ENCODE data around the gene EYS.
"Not testable (repeated sequence)": the region's sequence is repeated elsewhere in the genome, so short reads cannot be mapped to it uniquely, and the experiment has no call there.

The EYS gene

GRCh38 chr6:63745784-63746183 is 1961.2 kb downstream of the EYS start:
- no peak for DNase-seq

GRCh38 chr6:63744810-63745209 is 1962.2 kb downstream of the EYS start:
- no peak for DNase-seq

GRCh38 chr6:63743691-63744090 is 1963.3 kb downstream of the EYS start:
- no peak for DNase-seq

- DNase-seq = no peak
These were observed 1965.0 kb downstream of the EYS start for GRCh38 chr6:63742060-63742459.

GRCh38 chr6:63740709-63741108 is 1966.3 kb downstream of the EYS start:
- DNase-seq = no peak

GRCh38 chr6:63739094-63739687 is 1967.8 kb downstream of the EYS start:
- DNase-seq = no peak

- DNase-seq = not testable (repeated sequence)
These were observed 1968.8 kb downstream of the EYS start for GRCh38 chr6:63738190-63738589.

- DNase-seq = no peak
These were observed 1972.1 kb downstream of the EYS start for GRCh38 chr6:63734923-63735322.

- DNase-seq = no peak
These were observed 1974.7 kb downstream of the EYS start for GRCh38 chr6:63732336-63732735.

- no peak for DNase-seq
These were observed 1975.1 kb downstream of the EYS start for GRCh38 chr6:63731930-63732329.

GRCh38 chr6:63730311-63730710 is 1976.7 kb downstream of the EYS start:
- no peak for DNase-seq

GRCh38 chr6:63724721-63725120 is 1982.3 kb downstream of the EYS start:
- DNase-seq = no peak

- DNase-seq = no peak
These were observed 1985.8 kb downstream of the EYS start for GRCh38 chr6:63721181-63721580.

GRCh38 chr6:63716169-63716568 is 1990.9 kb downstream of the EYS start:
- no peak for DNase-seq

- DNase-seq = no peak
These were observed 1992.9 kb downstream of the EYS start for GRCh38 chr6:63714091-63714490.

- DNase-seq = no peak
These were observed 1993.7 kb downstream of the EYS start for GRCh38 chr6:63713332-63713731.

- no peak for DNase-seq
These were observed 1997.9 kb downstream of the EYS start for GRCh38 chr6:63709148-63709547.

GRCh38 chr6:63708631-63709030 is 1998.4 kb downstream of the EYS start:
- DNase-seq = no peak

- DNase-seq = no peak
These were observed 2000.4 kb downstream of the EYS start for GRCh38 chr6:63706630-63707029.

GRCh38 chr6:63705707-63706106 is 2001.3 kb downstream of the EYS start:
- DNase-seq = no peak

GRCh38 chr6:63690221-63690620 is 2016.8 kb downstream of the EYS start:
- no peak for DNase-seq

GRCh38 chr6:63689421-63689820 is 2017.6 kb downstream of the EYS start:
- no peak for DNase-seq

- no peak for DNase-seq
These were observed 2021.3 kb downstream of the EYS start for GRCh38 chr6:63685446-63686379.

GRCh38 chr6:63683071-63683603 is 2023.9 kb downstream of the EYS start:
- no peak for DNase-seq
